ENCODE data around the gene CDON. TPM values are rescaled to one million over a fixed set of nuclear protein-coding genes. Genes with fewer than 3 reads are reported as not detected.

The CDON gene
- total RNA-seq, 1 experiment from 2014 or later, result 17.2 TPM

GRCh38 chr11:125947419-125948277 is 115.0 kb downstream of the CDON start:
- Histone ChIP-seq H3K23ac (ENCODE audit: insufficient read length, low read depth, low read length) (no peak overlapping the region), H2BK15ac (ENCODE audit: low read depth, low read length) (no peak overlapping the region), H2BK120ac (ENCODE audit: low read depth, low read length, poor library complexity, severe bottlenecking) (no peak overlapping the region), H4K91ac (ENCODE audit: insufficient read length, low read depth, low read length) (no peak overlapping the region), H3K56ac (ENCODE audit: insufficient read length, low read depth, low read length) (no peak overlapping the region), H3K18ac (ENCODE audit: insufficient read length, low read depth, low read length) (no peak overlapping the region), H2BK20ac (ENCODE audit: low read depth, low read length, poor library complexity, severe bottlenecking) (no peak overlapping the region), H4K8ac (replicated peaks; ENCODE audit: insufficient read length, low read depth, low read length) (no peak overlapping the region), H4K20me1 (ENCODE audit: control insufficient read depth, insufficient read depth, insufficient read length) (no peaks in the 10 kb centered on the region), H2AK5ac (ENCODE audit: insufficient read length, low read length) (no peak overlapping the region), H3K79me2 (ENCODE audit: insufficient read depth, low read length) (no peaks in the 10 kb centered on the region), H3K9ac (ENCODE audit: extremely low read depth, insufficient read length, low read length) (no peak overlapping the region), H3K9me3 (ENCODE audit: control insufficient read depth, low read depth, low read length) (no peaks in the 10 kb centered on the region), H3K4ac (ENCODE audit: low read depth, low read length) (no peak overlapping the region), H4K5ac (ENCODE audit: insufficient read length, low read depth, low read length) (no peak overlapping the region), H3K4me1 (ENCODE audit: insufficient read depth, low read length) (no peaks in the 10 kb centered on the region), H2BK5ac (ENCODE audit: insufficient read length, low read length) (no peak overlapping the region), H3K79me1 (ENCODE audit: insufficient read depth, low read depth, low read length, poor library complexity, severe bottlenecking) (no peaks in the 10 kb centered on the region), H3K14ac (ENCODE audit: insufficient read depth, low read length) (no peak overlapping the region), H3T11ph (ENCODE audit: low read length) (no peak overlapping the region), H3K4me2 (ENCODE audit: insufficient read depth, insufficient read length, low read length) (no peak overlapping the region), H2AFZ (ENCODE audit: low read length) (no peak overlapping the region), H3K23me2 (ENCODE audit: insufficient read length, low read depth, low read length, poor library complexity, severe bottlenecking) (no peaks in the 10 kb centered on the region), H3K27me3 (ENCODE audit: insufficient read depth, low read length) (no peaks in the 10 kb centered on the region), H3K27ac (ENCODE audit: insufficient read length, low read depth, low read length) (no peak overlapping the region), H2BK12ac (ENCODE audit: insufficient read length, low read depth, low read length) (no peak overlapping the region)
- DNase-seq, result no peak
- Mint-ChIP-seq H3K27me3 (ENCODE audit: low read depth) (no peaks in the 10 kb centered on the region; the same call in 1 of the 2 replicates), H3K4me3 (no peak overlapping the region), H3K27ac (no peak overlapping the region), H3K4me1 (peaks cover 8 to 17% of the 10 kb centered on the region in 2 experiments), H3K36me3 (ENCODE audit: insufficient read depth in 1 of 3, low read depth in 3 of 3) (no peaks in the 10 kb centered on the region), H3K9me3 (no peaks in the 10 kb centered on the region)
- no peak for TF ChIP-seq CTCF (conservative IDR thresholded peaks at IDR 0.05)
- no CpG with 5 or more reads among the region's 24 CpGs for WGBS (ENCODE audit: extremely low coverage, insufficient read length, low lambda C conversion rate)

Data from H9 (cell line).